Astrocyte of the spinal cord (primary cell): ENCODE results near the gene SLFN5.
"Not testable (repeated sequence)": the region's sequence is repeated elsewhere in the genome, so short reads cannot be mapped to it uniquely, and the experiment has no call there.

Source experiments
- DNase-seq: peaks from one replicate; pipeline ENCODE4 v3.0.0; 2011; ENCODE audit warnings: low read depth, low spot score
- H3K4me3 ChIP-seq: 2 replicates; pipeline ENCODE4 v1.5.1; 2011; ENCODE audit warnings: low read depth, mild to moderate bottlenecking, low read length, moderate library complexity
- in situ Hi-C: cut with HindIII; loops from 2 replicates; pipeline ENCODE4 v1.10.0; 2017; ENCODE audit warnings: low sequenced_read_pairs
- TF ChIP-seq, protein P1 (sequence below): IDR thresholded peaks from 2 replicates; pipeline ENCODE4 v1.5.1; 2012; ENCODE audit warnings: low read depth, mild to moderate bottlenecking, low read length, inconsistent platforms

SLFN5 gene

DNA sequence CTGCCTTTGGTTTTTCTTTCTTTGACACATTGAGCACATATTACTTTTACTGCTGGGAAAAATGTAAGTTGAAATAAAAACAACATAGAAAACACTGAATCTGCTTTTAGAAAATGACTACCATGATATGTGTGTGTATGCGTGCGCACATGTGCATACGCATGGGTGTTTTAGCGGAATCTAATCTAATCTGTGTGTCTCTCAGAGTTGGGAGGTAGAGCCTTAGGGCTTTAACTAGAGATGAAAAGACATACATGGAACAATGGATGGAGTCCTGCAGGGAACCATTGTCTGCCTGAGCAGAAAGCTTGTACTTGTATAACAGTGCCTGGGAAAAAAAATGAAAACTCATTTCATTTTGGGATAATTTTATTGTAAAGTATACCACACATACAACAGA is 12.4 kb downstream of the SLFN5 start:
- TF ChIP-seq, protein P1, sequence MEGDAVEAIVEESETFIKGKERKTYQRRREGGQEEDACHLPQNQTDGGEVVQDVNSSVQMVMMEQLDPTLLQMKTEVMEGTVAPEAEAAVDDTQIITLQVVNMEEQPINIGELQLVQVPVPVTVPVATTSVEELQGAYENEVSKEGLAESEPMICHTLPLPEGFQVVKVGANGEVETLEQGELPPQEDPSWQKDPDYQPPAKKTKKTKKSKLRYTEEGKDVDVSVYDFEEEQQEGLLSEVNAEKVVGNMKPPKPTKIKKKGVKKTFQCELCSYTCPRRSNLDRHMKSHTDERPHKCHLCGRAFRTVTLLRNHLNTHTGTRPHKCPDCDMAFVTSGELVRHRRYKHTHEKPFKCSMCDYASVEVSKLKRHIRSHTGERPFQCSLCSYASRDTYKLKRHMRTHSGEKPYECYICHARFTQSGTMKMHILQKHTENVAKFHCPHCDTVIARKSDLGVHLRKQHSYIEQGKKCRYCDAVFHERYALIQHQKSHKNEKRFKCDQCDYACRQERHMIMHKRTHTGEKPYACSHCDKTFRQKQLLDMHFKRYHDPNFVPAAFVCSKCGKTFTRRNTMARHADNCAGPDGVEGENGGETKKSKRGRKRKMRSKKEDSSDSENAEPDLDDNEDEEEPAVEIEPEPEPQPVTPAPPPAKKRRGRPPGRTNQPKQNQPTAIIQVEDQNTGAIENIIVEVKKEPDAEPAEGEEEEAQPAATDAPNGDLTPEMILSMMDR: no peak
- in situ Hi-C loops: no loop called here
- no peak overlapping the region for H3K4me3 ChIP-seq
- no peak for DNase-seq

DNA sequence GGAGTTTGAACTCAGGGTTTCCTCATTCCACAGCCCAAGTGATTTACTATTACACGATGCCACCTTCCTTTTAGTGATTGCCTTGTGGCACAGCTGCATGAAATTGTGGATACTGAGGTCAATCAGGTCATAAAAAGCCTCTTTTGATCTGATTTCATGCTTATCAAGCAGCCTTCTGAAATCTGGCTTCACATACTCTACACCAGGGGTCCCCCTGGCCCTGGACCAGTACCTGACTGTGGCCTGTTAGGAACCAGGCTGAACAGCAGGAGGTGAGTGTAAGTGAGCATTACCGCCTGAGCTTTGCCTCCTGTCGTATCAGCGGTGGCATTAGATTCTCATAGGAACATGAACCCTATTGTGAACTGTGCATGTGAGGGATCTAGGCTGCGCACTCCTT is 13.8 kb downstream of the SLFN5 start:
- H3K4me3 ChIP-seq: no peak overlapping the region
- TF ChIP-seq, protein P1: peak; percentile 4
- in situ Hi-C loops: no loop called here
- DNase-seq: no peak

DNA sequence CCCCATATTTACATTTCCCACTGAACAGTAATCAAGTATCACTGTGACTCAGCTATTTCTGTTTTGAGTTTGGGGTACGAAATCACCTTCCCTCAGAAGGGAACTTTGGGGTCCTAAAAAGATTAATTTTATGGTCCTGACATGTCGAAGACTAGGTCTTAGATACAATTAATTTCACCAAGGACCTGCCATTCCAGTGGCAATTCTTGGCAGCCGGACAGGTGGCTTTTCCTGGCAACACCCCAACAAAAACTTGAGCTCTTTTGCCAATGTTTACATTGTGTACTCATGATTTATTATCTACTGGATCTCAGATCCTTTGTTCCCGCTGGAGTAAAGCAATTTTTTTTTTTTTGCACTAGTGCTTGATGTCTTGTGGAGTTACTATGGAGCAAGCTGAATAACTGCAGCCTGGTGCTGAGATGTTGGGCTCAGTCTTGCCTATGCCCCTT is 14.4 kb downstream of the SLFN5 start:
- TF ChIP-seq, protein P1: no peak

DNA sequence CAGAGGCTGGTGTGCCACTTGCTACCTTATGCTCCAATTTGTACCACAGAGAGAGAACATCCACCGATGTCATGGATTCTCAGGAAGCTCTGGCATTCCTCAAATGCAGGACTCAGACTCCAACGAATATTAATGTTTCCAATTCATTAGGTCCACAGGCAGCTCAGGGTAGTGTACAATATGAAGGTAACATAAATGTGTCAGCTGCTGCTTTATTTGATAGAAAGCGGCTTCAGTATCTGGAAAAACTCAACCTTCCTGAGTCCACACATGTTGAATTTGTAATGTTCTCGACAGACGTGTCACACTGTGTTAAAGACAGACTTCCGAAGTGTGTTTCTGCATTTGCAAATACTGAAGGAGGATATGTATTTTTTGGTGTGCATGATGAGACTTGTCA is 16.1 kb downstream of the SLFN5 start:
- no peak overlapping the region for H3K4me3 ChIP-seq
- DNase-seq: no peak
- TF ChIP-seq, protein P1: no peak
- in situ Hi-C loops: no loop called here

More for the DNA sequence above, 14.4 kb downstream of the SLFN5 start:
- DNase-seq: peak; percentile 62
- H3K4me3 ChIP-seq: no peak overlapping the region
- in situ Hi-C loops: no loop called here

DNA sequence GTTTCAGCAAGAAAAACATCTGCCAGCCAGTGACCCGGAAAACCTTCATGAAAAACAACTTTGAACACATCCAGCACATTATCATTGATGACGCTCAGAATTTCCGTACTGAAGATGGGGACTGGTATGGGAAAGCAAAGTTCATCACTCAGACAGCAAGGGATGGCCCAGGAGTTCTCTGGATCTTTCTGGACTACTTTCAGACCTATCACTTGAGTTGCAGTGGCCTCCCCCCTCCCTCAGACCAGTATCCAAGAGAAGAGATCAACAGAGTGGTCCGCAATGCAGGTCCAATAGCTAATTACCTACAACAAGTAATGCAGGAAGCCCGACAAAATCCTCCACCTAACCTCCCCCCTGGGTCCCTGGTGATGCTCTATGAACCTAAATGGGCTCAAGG is 22.2 kb downstream of the SLFN5 start:
- in situ Hi-C loops: no loop called here
- TF ChIP-seq, protein P1: no peak
- no peak for DNase-seq
- H3K4me3 ChIP-seq: no peak overlapping the region

DNA sequence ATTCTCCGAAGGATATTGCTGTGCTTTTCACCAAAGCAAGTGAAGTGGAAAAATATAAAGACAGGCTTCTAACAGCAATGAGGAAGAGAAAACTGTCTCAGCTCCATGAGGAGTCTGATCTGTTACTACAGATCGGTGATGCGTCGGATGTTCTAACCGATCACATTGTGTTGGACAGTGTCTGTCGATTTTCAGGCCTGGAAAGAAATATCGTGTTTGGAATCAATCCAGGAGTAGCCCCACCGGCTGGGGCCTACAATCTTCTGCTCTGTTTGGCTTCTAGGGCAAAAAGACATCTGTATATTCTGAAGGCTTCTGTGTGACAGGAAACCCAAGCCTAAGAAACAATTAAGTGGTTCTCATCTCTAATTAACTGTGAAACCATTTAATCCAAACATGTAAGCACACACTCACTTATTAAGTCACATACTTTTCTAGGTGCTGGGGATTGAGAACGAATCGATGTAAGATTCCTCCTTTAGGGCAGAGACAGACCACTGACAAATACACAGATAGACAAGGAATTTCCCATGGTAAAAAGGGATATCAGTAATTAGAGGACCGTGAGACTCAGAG is 22.8 kb downstream of the SLFN5 start:
- in situ Hi-C loops: no loop called here
- no peak for DNase-seq
- H3K4me3 ChIP-seq: no peak overlapping the region
- TF ChIP-seq, protein P1: no peak

DNA sequence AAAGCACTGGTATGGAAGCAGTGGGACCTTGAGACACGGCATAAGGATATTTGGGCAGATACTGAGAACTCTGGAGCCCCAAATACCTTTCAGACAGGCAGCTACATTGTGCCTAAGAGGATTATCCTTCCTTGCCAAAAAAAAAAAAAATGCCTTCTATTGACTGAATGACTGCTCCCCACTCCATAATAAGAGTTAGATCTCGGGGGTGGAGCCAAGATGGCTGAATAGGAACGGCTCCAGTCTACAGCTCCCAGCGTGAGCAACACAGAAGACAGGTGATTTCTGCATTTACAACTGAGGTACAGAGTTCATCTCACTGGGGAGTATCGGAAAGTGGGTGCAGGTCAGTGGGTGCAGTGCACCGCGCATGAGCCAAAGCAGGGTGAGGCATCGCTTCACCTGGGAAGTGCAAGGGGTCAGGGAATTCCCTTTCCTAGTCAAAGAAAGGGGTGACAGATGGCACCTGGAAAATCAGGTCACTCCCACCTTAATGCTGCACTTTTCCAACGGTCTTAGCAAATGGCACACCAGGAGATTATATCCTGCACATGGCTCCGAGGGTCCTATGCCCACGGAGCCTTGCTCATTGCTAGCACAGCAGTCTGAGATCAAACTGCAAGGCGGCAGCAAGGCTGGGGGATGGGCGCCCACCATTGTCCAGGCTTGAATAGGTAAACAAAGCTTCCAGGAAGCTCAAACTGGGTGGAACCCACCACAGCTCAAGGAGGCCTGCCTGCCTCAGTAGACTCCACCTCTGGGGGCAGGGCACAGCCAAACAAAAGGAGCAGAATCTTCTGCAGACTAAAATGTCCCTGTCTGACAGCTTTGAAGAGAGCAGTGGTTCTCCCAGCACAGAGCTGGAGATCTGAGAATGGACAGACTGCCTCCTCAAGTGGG is 31.5 kb downstream of the SLFN5 start:
- H3K4me3 ChIP-seq, in situ Hi-C loops, DNase-seq: not testable (repeated sequence)

DNA sequence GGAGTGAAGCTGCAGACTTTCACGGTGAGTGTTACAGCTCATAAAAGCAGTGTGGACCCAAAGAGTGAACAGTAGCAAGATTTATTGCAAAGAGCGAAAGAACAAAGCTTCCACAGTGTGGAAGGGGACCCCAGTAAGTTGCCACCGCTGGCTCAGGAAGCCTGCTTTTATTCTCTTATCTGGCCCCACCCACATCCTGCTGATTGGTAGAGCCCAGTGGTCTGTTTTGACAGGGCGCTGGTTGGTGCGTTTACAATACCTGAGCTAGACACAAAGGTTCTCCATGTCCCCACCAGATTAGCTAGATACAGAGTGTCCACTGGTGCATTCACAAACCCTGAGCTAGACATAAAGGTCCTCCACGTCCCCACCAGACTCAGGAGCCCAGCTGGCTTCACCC is 35.6 kb downstream of the SLFN5 start:
- in situ Hi-C loops, DNase-seq, H3K4me3 ChIP-seq: not testable (repeated sequence)

DNA sequence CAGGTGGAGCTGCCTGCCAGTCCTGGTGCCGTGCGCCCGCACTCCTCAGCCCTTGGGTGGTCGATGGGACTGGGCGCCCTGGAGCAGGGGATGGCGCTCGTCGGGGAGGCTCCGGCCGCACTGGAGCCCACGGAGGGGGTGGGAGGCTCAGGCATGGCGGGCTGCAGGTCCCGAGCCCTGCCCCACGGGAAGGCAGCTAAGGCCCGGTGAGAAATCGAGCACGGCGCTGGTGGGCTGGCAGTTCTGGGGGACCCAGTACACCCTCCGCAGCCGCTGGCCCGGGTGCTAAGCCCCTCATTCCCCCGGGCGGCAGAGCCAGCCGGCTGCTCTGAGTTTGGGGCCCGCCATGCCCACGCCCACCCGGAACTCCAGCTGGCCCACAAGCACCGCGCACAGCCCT is 36.0 kb downstream of the SLFN5 start:
- in situ Hi-C loops, DNase-seq, H3K4me3 ChIP-seq: not testable (repeated sequence)
